Right lobe of liver (tissue), 6 donors: Measurements from ENCODE around the gene HIBADH. TPM values are rescaled to one million over a fixed set of nuclear protein-coding genes. Genes with fewer than 3 reads are reported as not detected.
A peak's percentile ranks its signal among the peaks of the same experiment; 100 is the strongest.

ENCODE experiments used
- ATAC-seq, 4 donors: fragments of 200-7000 bp; cut with Tn5 transposase; one replicate each; pipeline ENCODE4 v1.9.1; 2020; ENCODE audit warnings: mild to moderate bottlenecking in 4 of 4, moderate library complexity in 4 of 4
- DNase-seq, 3 donors: peaks; one replicate each; pipeline ENCODE4 v3.0.0-alpha.2; 2020
- H3K27ac ChIP-seq, 3 donors: fragments of 200-600 bp; one replicate each; pipeline ENCODE4 v1.8.0; 2022
- H3K27me3 ChIP-seq, 2 donors: fragments of 200-600 bp; one replicate each; pipeline ENCODE4 v1.8.0; 2022
- H3K36me3 ChIP-seq, 4 donors: fragments of 200-600 bp; sonication (generic) in 1 of 4; one replicate each; pipeline versions ENCODE4 v1.5.1 to v1.8.0; 2017 to 2022; ENCODE audit warnings: control low read depth in 1 of 4
- H3K4me1 ChIP-seq, 4 donors: fragments of 200-600 bp; sonication (generic) in 1 of 4; one replicate each; pipeline versions ENCODE4 v1.5.1 to v1.8.0; 2017 to 2022; ENCODE audit warnings: control low read depth in 1 of 4
- H3K4me3 ChIP-seq, 3 donors: fragments of 200-600 bp; one replicate each; pipeline ENCODE4 v1.8.0; 2022
- H3K9me3 ChIP-seq, 4 donors: fragments of 200-600 bp; sonication (generic) in 1 of 4; one replicate each; pipeline versions ENCODE4 v1.5.1 to v1.8.0; 2017 to 2022; ENCODE audit warnings: control low read depth in 1 of 4
- POLR2A ChIP-seq: fragments of 450-650 bp; IDR thresholded peaks from one replicate; pipeline ENCODE4 v1.6.1; 2017; ENCODE audit warnings: antibody characterized with exemption, mild to moderate bottlenecking
- WGBS: methylation state at CpG from one replicate; pipeline ENCODE4 v1.1.6; 2018; ENCODE audit warnings: low coverage, low lambda C conversion rate; ENCODE audit not compliant: insufficient coverage; ENCODE audit errors: missing lambda C conversion rate; 5-methylcytosine and 5-hydroxymethylcytosine counted together
- intact Hi-C, 2 donors: fragments of 100-400 bp; cut with DNase I; formaldehyde crosslinking; loops; one replicate each; pipeline versions ENCODE4 v1.11.2 to v1.14.1; 2022
- total RNA-seq, 6 experiments: library from RNA; depleted of rRNA in 2 of 6; stranded (reverse); fragments of >200 nt in 2 of 6; fragmentation: NEBNext Ultra II Directional in 3 of 6; extraction: Animal tissue kit (Norgen Biotek cat#: 25700) in 3 of 6; gene quantifications; one replicate each; pipeline versions ENCODE4 v1.1.0 to v1.2.4, GENCODE V29; 2016 to 2023
- TF ChIP-seq, protein P1 (sequence below), 4 donors: fragments of 200-600 bp in 3 of 4; fragments of 450-650 bp in 1 of 4; IDR thresholded peaks; one replicate each; pipeline versions ENCODE4 v1.5.1 to v1.8.0; 2016 to 2022; ENCODE audit warnings: antibody characterized with exemption in 4 of 4, mild to moderate bottlenecking in 2 of 4
- donor health status: DM: no; HTN: yes; CAD: no.
- donor health status: DM: no; HTN: no; CAD: no.
- donor health status: DM: no; HTN: no; CAD: no.
- donor health status: DM: no; HTN: yes; CAD: no.
- donor health status: DM: no; HTN: yes; CAD: no.

The HIBADH gene
- total RNA-seq, 6 experiments from 2014 or later: 64.9 to 143 (median 67.2) TPM

DNA sequence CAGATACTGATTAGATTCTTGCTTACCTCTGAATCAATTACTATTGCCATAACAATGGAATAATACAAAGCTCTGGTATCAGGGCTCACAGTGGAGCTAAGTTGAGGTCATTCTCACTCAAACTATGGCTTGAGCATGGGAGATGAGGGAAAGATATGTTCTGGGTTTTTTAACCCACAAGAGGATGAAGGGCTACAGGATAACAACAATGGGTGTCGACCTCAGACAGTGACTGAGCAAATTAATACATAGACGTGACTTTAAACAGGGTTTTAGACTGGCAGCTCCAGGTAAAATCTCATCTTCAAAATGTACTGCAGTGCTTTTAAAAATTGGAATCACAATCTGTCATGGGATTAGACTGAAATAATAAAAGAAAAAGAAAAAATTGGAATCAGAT, 7.5 kb upstream of the HIBADH start:
- DNase-seq (no peak), ATAC-seq (no peak)
- H3K4me1 ChIP-seq: no peaks in the 10 kb centered on the region
- no peak overlapping the region for H3K4me3 ChIP-seq
- TF ChIP-seq, protein P1, sequence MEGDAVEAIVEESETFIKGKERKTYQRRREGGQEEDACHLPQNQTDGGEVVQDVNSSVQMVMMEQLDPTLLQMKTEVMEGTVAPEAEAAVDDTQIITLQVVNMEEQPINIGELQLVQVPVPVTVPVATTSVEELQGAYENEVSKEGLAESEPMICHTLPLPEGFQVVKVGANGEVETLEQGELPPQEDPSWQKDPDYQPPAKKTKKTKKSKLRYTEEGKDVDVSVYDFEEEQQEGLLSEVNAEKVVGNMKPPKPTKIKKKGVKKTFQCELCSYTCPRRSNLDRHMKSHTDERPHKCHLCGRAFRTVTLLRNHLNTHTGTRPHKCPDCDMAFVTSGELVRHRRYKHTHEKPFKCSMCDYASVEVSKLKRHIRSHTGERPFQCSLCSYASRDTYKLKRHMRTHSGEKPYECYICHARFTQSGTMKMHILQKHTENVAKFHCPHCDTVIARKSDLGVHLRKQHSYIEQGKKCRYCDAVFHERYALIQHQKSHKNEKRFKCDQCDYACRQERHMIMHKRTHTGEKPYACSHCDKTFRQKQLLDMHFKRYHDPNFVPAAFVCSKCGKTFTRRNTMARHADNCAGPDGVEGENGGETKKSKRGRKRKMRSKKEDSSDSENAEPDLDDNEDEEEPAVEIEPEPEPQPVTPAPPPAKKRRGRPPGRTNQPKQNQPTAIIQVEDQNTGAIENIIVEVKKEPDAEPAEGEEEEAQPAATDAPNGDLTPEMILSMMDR (IDR thresholded peaks at IDR 0.05): no peak
- TF ChIP-seq POLR2A: no peak
- intact Hi-C loops: no loop called here
- WGBS: 89% methylated on average over 2 of the region's 2 CpGs
- H3K9me3 ChIP-seq: no peaks in the 10 kb centered on the region
- H3K27me3 ChIP-seq: no peaks in the 10 kb centered on the region
- no peak overlapping the region for H3K27ac ChIP-seq
- H3K36me3 ChIP-seq: no peaks in the 10 kb centered on the region

DNA sequence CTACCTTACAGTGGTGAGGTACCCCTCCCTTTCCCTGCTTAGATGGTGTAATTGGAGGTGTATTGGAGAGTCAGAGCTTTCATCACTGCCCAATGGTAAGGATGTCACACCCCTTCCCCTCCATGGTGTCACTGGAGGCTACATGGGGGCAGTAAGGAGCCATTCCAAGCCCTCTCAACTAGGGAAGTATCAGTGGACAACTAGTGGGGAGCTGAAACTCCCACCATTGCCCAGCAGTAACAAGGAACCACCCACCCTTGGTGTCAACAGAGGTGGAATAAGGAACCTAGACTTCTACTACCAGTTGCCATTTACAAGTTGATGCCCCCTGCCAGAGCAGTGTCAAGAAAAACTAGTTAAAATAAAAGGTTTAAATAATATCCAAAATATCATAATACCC, 2.8 kb upstream of the HIBADH start:
- H3K27me3 ChIP-seq: no peaks in the 10 kb centered on the region
- ATAC-seq (no peak), DNase-seq (no peak)
- H3K4me3 ChIP-seq: no peak overlapping the region
- no peak overlapping the region for H3K27ac ChIP-seq
- H3K4me1 ChIP-seq: peaks cover 0 to 21% (median 3%) of the 10 kb centered on the region in 4 donors
- intact Hi-C loops: no loop called here
- no peaks in the 10 kb centered on the region for H3K36me3 ChIP-seq
- no peaks in the 10 kb centered on the region for H3K9me3 ChIP-seq
- no peak for TF ChIP-seq POLR2A
- TF ChIP-seq, protein P1 (IDR thresholded peaks at IDR 0.05): no peak

DNA sequence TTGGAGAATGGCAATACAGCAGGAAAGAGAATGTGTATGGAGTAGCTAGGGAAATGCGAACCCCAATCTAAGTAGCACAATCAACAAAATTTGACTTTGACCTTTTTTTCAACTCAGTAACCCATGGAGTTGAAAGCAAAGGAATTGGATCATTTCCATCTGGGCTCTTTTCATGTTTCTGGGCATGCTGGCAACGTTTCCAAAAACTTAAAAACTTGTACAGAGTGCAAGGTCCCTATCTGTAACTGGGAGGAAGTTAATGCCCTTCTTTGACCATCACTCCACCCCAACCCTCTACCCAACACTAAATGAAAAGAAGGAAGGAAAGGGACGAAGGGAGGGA, 1.3 kb upstream of the HIBADH start:
- WGBS: 35% methylated on average over 3 of the region's 3 CpGs
- Histone ChIP-seq H3K4me3 (peak overlapping the region in 1 of 3 donors; percentile 86), H3K36me3 (no peaks in the 10 kb centered on the region), H3K9me3 (no peaks in the 10 kb centered on the region), H3K27ac (peak overlapping the region; percentile 76 to 98 (median 82)), H3K27me3 (no peaks in the 10 kb centered on the region), H3K4me1 (peaks cover 0 to 28% (median 3%) of the 10 kb centered on the region in 4 donors)
- intact Hi-C loops: no loop called here
- ATAC-seq (peak in 3 of 4 donors; percentile 1 to 21 (median 4)), DNase-seq (no peak)
- TF ChIP-seq POLR2A: no peak
- TF ChIP-seq, protein P1 (IDR thresholded peaks at IDR 0.05): no peak

DNA sequence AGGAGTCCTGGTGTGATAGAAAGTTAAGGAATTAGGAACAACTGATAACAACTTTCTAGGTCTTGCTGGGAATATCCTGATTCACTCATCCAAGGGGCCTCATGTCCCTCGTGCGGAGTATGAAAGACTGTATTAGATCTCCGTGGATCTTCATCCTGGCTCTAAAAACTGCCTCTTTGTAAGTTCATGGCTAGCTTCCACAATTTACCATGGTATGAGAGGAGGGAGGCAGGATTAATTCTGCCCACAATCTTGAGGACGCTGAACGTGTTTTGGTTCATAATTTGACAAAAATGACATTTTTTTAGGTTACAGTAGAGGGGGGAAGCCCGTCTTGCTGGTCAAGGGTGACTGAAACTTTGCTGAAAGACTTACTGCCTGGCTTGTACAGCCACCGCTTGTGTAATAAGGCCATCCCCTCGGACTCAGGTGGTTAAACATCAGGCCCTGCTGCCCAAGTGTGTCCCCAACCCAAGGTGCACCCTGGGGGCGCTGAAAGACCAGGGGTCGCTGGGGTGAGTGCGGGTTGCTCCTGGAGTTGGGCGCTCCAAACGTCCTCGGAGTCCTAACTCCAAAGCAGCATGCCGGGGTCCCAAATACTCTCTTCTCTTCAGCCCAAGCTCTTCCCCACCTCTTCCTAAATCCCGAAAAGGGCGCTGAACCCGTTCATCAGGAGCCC, 733 bp downstream of the HIBADH start:
- DNase-seq: peak; percentile 49 to 73 (median 70)
- Histone ChIP-seq H3K4me1 (peaks cover 0 to 48% (median 9%) of the 10 kb centered on the region in 4 donors), H3K27ac (peak overlapping the region; percentile 94 to 98 (median 94)), H3K36me3 (no peaks in the 10 kb centered on the region), H3K4me3 (peak overlapping the region; percentile 72 to 86 (median 84)), H3K9me3 (no peaks in the 10 kb centered on the region), H3K27me3 (no peaks in the 10 kb centered on the region)
- TF ChIP-seq, protein P1 (IDR thresholded peaks at IDR 0.05): no peak
- no peak for TF ChIP-seq POLR2A
- ATAC-seq: peak; percentile 8 to 24 (median 23)
- WGBS: 10% methylated on average over 8 of the region's 18 CpGs
- intact Hi-C loops: no loop called here
